Tongue (tissue), 2 donors: ENCODE data around the gene DDX41. TPM values are rescaled to one million over a fixed set of nuclear protein-coding genes. Genes with fewer than 3 reads are reported as not detected.
A peak's percentile ranks its signal among the peaks of the same experiment; 100 is the strongest.

Source experiments
- DNase-seq: peaks from one replicate; pipeline ENCODE4 v3.0.0-alpha.2; 2015
- total RNA-seq: library from RNA; depleted of rRNA; stranded (reverse); fragments of >200 nt; gene quantifications from one replicate; pipeline ENCODE4 v1.2.3, GENCODE V29; 2014

Gene DDX41
- total RNA-seq, 1 donor from 2014 or later, result 46.4 TPM

GRCh38 chr5:177513500-177513899 lies 3.3 kb downstream of the DDX41 start:
- no peak for DNase-seq

- DNase-seq, result no peak
Observed at GRCh38 chr5:177512736-177513380, 3.9 kb downstream of the DDX41 start.

GRCh38 chr5:177511796-177512675 lies 4.7 kb downstream of the DDX41 start:
- no peak for DNase-seq

GRCh38 chr5:177511181-177511580 lies 5.6 kb downstream of the DDX41 start:
- DNase-seq, result no peak

GRCh38 chr5:177510567-177511053 lies 6.2 kb downstream of the DDX41 start:
- no peak for DNase-seq

- DNase-seq, result no peak
Observed at GRCh38 chr5:177509991-177510566, 6.7 kb downstream of the DDX41 start.

GRCh38 chr5:177509381-177509951 lies 7.3 kb downstream of the DDX41 start, which contains the start of gene DOK3:
Gene DOK3, minus strand, starts transcription at chr5:177509826. Its CDS starts 286 bp downstream, at chr5:177509540.
- DNase-seq, result peak; percentile 52

- DNase-seq, result no peak
Observed at GRCh38 chr5:177508837-177509236, 7.9 kb downstream of the DDX41 start.

- no peak for DNase-seq
Observed at GRCh38 chr5:177508221-177508611, 8.5 kb downstream of the DDX41 start.

- DNase-seq, result no peak
Observed at GRCh38 chr5:177507596-177508220, 9.1 kb downstream of the DDX41 start.

- DNase-seq, result no peak
Observed at GRCh38 chr5:177507165-177507564, 9.6 kb downstream of the DDX41 start.

- DNase-seq, result no peak
Observed at GRCh38 chr5:177505075-177505474, 11.7 kb downstream of the DDX41 start.

- no peak for DNase-seq
Observed at GRCh38 chr5:177504086-177505056, 12.4 kb downstream of the DDX41 start.

- DNase-seq, result no peak
Observed at GRCh38 chr5:177503351-177504085, 13.2 kb downstream of the DDX41 start.

GRCh38 chr5:177502886-177503285 lies 13.9 kb downstream of the DDX41 start:
- DNase-seq, result no peak

- DNase-seq, result no peak
Observed at GRCh38 chr5:177501874-177502678, 14.7 kb downstream of the DDX41 start.

GRCh38 chr5:177500685-177501522 lies 15.9 kb downstream of the DDX41 start:
- DNase-seq, result peak; percentile 93

- no peak for DNase-seq
Observed at GRCh38 chr5:177499842-177500241, 16.9 kb downstream of the DDX41 start.
